ENCODE measurements around the gene CSTPP1. TPM values are rescaled to one million over a fixed set of nuclear protein-coding genes. Genes with fewer than 3 reads are reported as not detected.

Gene CSTPP1
- total and polyA plus RNA-seq, 2 of the 4 experiments (the other 2 are of a cell fraction), result 22.0 to 35.7 TPM

GRCh38 chr11:47132490-47132889, 195.9 kb downstream of the CSTPP1 start:
- Histone ChIP-seq H3K9me1 (ENCODE audit: insufficient read depth, low read length) (peaks cover 3% of the 10 kb centered on the region; the same call in 1 of the 2 replicates), H2BK20ac (ENCODE audit: low read depth, low read length) (no peak overlapping the region), H3K4ac (ENCODE audit: low read depth, low read length) (no peak overlapping the region), H2BK5ac (ENCODE audit: low read depth, low read length, poor library complexity, severe bottlenecking) (no peak overlapping the region), H3K9ac (ENCODE audit: low read depth, low read length) (no peak overlapping the region), H3K14ac (replicated peaks; ENCODE audit: low read depth, low read length) (no peak overlapping the region), H3K27me3 (ENCODE audit: control insufficient read depth, insufficient read depth, low read length) (no peaks in the 10 kb centered on the region), H3K4me2 (ENCODE audit: low read depth, low read length) (no peak overlapping the region), H3K4me1 (ENCODE audit: control insufficient read depth, insufficient read depth, low read length) (no peaks in the 10 kb centered on the region), H2AFZ (replicated peaks; ENCODE audit: low read length, poor library complexity) (no peak overlapping the region), H4K20me1 (ENCODE audit: insufficient read depth, low read length) (no peaks in the 10 kb centered on the region), H3K56ac (ENCODE audit: extremely low read depth, insufficient read depth, low read length) (no peak overlapping the region), H4K8ac (ENCODE audit: low read depth in 2 of 2, low read length in 2 of 2) (no peak overlapping the region), H4K5ac (ENCODE audit: low read depth, low read length) (no peak overlapping the region), H3K18ac (ENCODE audit: low read depth, low read length) (no peak overlapping the region), H2AK5ac (ENCODE audit: low read depth, low read length) (no peak overlapping the region), H3K23ac (ENCODE audit: low read depth, low read length) (no peak overlapping the region), H2AK9ac (replicated peaks; ENCODE audit: low read depth, low read length, poor library complexity) (no peak overlapping the region), H4K91ac (ENCODE audit: insufficient read depth, low read depth, low read length) (no peak overlapping the region), H3K79me1 (ENCODE audit: low read depth in 1 of 2, low read length in 2 of 2) (no peaks in the 10 kb centered on the region), H2BK15ac (ENCODE audit: low read depth, low read length) (no peak overlapping the region), H3K4me3 (ENCODE audit: insufficient read depth, low read depth, low read length) (no peak overlapping the region), H3K36me3 (ENCODE audit: control insufficient read depth, insufficient read depth, low read length) (no peaks in the 10 kb centered on the region), H3K27ac (ENCODE audit: insufficient read depth, low read length) (no peak overlapping the region), H2BK120ac (ENCODE audit: low read depth, low read length) (no peak overlapping the region), H3K9me3 (ENCODE audit: control insufficient read depth, insufficient read depth, low read length) (no peaks in the 10 kb centered on the region)
- BruUV-seq (replicated peaks), result no TSS peak
- dilution Hi-C loops (cut with HindIII; ENCODE audit: low sequenced_read_pairs, unreplicated experiment) (no loop called here), intact Hi-C loops (cut with micrococcal nuclease) (no loop called here), in situ Hi-C loops (cut with MboI; ENCODE audit: low sequenced_read_pairs) (no loop called here)
- DNase-seq (no peak), ATAC-seq (ENCODE audit: low read depth) (no peak)
- TF ChIP-seq USF2 (IDR thresholded peaks at IDR 0.05; ENCODE audit: low read depth, low read length) (no peak), POLR2A (IDR thresholded peaks at IDR 0.05; ENCODE audit: low read depth, low read length) (no peak), SMC3 (IDR thresholded peaks at IDR 0.05; ENCODE audit: low read depth, low read length) (no peak), MXI1 (IDR thresholded peaks at IDR 0.05; ENCODE audit: borderline replicate concordance, low read depth, low read length) (no peak), MAZ (IDR thresholded peaks at IDR 0.05; ENCODE audit: borderline replicate concordance, low read depth, low read length) (no peak), CEBPB (IDR thresholded peaks at IDR 0.05; ENCODE audit: low read depth, low read length) (no peak), MAFK (IDR thresholded peaks at IDR 0.05; ENCODE audit: low read depth, low read length) (no peak), BHLHE40 (IDR thresholded peaks at IDR 0.05; ENCODE audit: low read depth, low read length) (no peak), RCOR1 (IDR thresholded peaks at IDR 0.05; ENCODE audit: insufficient replicate concordance, low read length) (no peak), FOS (IDR thresholded peaks at IDR 0.05; ENCODE audit: low read depth, low read length) (no peak), RFX5 (IDR thresholded peaks at IDR 0.05; ENCODE audit: low read depth, low read length) (no peak)
- CTCF ChIA-PET, result interaction anchor here (0.5 kb wide), 1 partner anchor 109 kb away, joined by 3 read pairs; no protein-coding TSS in a partner anchor
- POLR2A ChIA-PET (ENCODE audit: unreplicated experiment), result no interaction called here
